ENCODE results near the gene TAMALIN.

TAMALIN gene

DNA sequence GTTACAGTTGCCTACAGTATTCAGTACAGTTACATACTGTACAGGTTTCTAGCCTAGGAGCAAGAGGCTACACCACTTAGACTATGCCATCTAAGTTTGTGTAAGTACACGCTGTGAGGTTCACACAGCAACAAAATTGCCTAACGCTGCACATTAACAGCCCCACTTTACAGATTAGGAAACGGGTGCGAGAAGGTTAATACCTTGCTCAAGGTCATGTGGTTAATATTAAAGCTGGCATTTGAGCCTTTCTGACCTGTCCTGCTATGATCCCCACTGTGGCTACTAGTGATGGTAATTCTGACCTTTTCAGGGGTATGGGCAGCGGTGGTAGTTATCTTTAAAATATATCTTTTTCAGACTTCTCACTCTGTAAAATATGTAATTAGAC is 34.3 kb upstream of the TAMALIN start:
- DNase-seq, result no peak
- Histone ChIP-seq H3K36me3 (ENCODE audit: insufficient read depth, low read length) (peaks cover 23% of the 10 kb centered on the region), H3K27me3 (ENCODE audit: insufficient read depth, low read length, poor library complexity) (no peaks in the 10 kb centered on the region), H3K79me2 (ENCODE audit: insufficient read depth, low read length) (peaks cover 47% of the 10 kb centered on the region), H3K4me1 (ENCODE audit: insufficient read depth, low read length) (peaks cover 13% of the 10 kb centered on the region), H2AFZ (ENCODE audit: low read depth, low read length) (no peak overlapping the region), H4K20me1 (ENCODE audit: insufficient read depth, low read length) (peaks cover 48% of the 10 kb centered on the region; the same call in 1 of the 2 replicates), H3K4me2 (ENCODE audit: insufficient read depth, low read length) (no peak overlapping the region), H3K9ac (ENCODE audit: low read depth, low read length) (no peak overlapping the region), H3K4me3 (ENCODE audit: low read depth in 1 of 2, low read length in 2 of 2) (no peak overlapping the region), H3K27ac (ENCODE audit: low read length) (no peak overlapping the region), H3K9me3 (ENCODE audit: insufficient read depth, low read length, severe bottlenecking) (no peaks in the 10 kb centered on the region)
- no peak for TF ChIP-seq CTCF (IDR thresholded peaks at IDR 0.05; ENCODE audit: borderline replicate concordance, extremely low read depth, low read length, poor library complexity, severe bottlenecking)
- TF ChIP-seq EZH2 (IDR thresholded peaks at IDR 0.05; ENCODE audit: borderline replicate concordance, low read depth, low read length, severe bottlenecking), result no peak
- ATAC-seq (ENCODE audit: insufficient read depth, low read depth), result no peak

GRCh38 chr12:51972849-51973273 is 33.9 kb upstream of the TAMALIN start:
- no peak overlapping the region for H3K4me2 ChIP-seq (ENCODE audit: insufficient read depth, low read length)
- H3K4me1 ChIP-seq (ENCODE audit: insufficient read depth, low read length), result peaks cover 13% of the 10 kb centered on the region
- DNase-seq (no peak), ATAC-seq (ENCODE audit: insufficient read depth, low read depth) (no peak)
- no peak overlapping the region for H3K9ac ChIP-seq (ENCODE audit: low read depth, low read length)
- peaks cover 45% of the 10 kb centered on the region; the same call in 1 of the 2 replicates for H4K20me1 ChIP-seq (ENCODE audit: insufficient read depth, low read length)
- no peak for TF ChIP-seq CTCF (IDR thresholded peaks at IDR 0.05; ENCODE audit: borderline replicate concordance, extremely low read depth, low read length, poor library complexity, severe bottlenecking)
- no peak for TF ChIP-seq EZH2 (IDR thresholded peaks at IDR 0.05; ENCODE audit: borderline replicate concordance, low read depth, low read length, severe bottlenecking)
- no peak overlapping the region for H3K4me3 ChIP-seq (ENCODE audit: low read depth in 1 of 2, low read length in 2 of 2)
- H3K9me3 ChIP-seq (ENCODE audit: insufficient read depth, low read length, severe bottlenecking), result no peaks in the 10 kb centered on the region
- H2AFZ ChIP-seq (ENCODE audit: low read depth, low read length), result no peak overlapping the region
- no peaks in the 10 kb centered on the region for H3K27me3 ChIP-seq (ENCODE audit: insufficient read depth, low read length, poor library complexity)
- no peak overlapping the region for H3K27ac ChIP-seq (ENCODE audit: low read length)
- peaks cover 25% of the 10 kb centered on the region for H3K36me3 ChIP-seq (ENCODE audit: insufficient read depth, low read length)
- H3K79me2 ChIP-seq (ENCODE audit: insufficient read depth, low read length), result peaks cover 45% of the 10 kb centered on the region

DNA sequence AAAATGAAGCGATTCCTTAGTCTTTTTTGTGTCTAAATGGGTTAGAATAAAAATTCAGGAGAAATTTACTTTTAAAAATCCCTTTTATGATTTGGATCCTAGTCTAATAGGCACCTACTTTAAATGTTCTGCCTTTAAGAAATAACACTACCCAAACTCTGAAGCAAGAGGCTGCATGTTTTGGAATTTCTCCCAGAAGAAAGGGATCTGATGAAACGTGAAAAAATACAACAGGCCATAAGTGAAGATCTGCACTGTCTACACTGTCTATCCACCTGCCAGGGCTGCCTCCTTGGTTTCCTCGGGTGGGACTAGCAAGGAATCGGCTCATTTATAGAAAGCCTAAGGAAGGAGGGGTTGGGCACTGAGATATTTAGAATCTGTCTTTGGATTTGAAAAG is 33.2 kb upstream of the TAMALIN start:
- Histone ChIP-seq H3K79me2 (ENCODE audit: insufficient read depth, low read length) (peaks cover 42% of the 10 kb centered on the region), H3K9me3 (ENCODE audit: insufficient read depth, low read length, severe bottlenecking) (no peaks in the 10 kb centered on the region), H3K27me3 (ENCODE audit: insufficient read depth, low read length, poor library complexity) (no peaks in the 10 kb centered on the region), H3K4me3 (ENCODE audit: low read depth in 1 of 2, low read length in 2 of 2) (no peak overlapping the region), H3K4me1 (ENCODE audit: insufficient read depth, low read length) (peaks cover 13% of the 10 kb centered on the region), H4K20me1 (ENCODE audit: insufficient read depth, low read length) (peaks cover 42% of the 10 kb centered on the region; the same call in 1 of the 2 replicates), H3K36me3 (ENCODE audit: insufficient read depth, low read length) (peaks cover 25% of the 10 kb centered on the region), H3K9ac (ENCODE audit: low read depth, low read length) (no peak overlapping the region), H3K27ac (ENCODE audit: low read length) (no peak overlapping the region), H2AFZ (ENCODE audit: low read depth, low read length) (no peak overlapping the region), H3K4me2 (ENCODE audit: insufficient read depth, low read length) (no peak overlapping the region)
- TF ChIP-seq CTCF (IDR thresholded peaks at IDR 0.05; ENCODE audit: borderline replicate concordance, extremely low read depth, low read length, poor library complexity, severe bottlenecking), result no peak
- TF ChIP-seq EZH2 (IDR thresholded peaks at IDR 0.05; ENCODE audit: borderline replicate concordance, low read depth, low read length, severe bottlenecking), result no peak
- DNase-seq (no peak), ATAC-seq (ENCODE audit: insufficient read depth, low read depth) (no peak)

DNA sequence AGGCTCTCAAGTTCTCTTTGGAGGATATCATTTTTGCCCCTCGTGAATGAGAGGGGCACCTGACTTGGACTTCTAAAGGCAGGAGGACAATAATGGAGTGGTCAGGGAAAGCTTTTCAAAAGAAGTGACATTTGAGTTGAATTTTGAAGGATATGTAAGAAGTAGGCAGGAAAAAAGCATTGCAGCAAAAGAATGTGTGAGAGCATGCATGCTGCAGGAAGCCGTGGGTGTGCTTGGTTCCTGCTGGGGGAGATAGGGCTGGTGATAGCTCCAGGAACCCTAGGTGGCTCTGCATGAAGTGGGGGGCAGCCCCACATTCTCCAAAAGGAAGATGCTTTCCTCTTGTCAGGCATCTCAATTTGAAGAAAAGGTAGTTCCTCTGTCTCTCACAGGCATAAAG is 32.1 kb upstream of the TAMALIN start:
- Histone ChIP-seq H3K27ac (ENCODE audit: low read length) (peak overlapping the region; percentile 34; the same call in 1 of the 2 replicates), H3K4me2 (ENCODE audit: insufficient read depth, low read length) (no peak overlapping the region), H3K36me3 (ENCODE audit: insufficient read depth, low read length) (peaks cover 28% of the 10 kb centered on the region), H2AFZ (ENCODE audit: low read depth, low read length) (no peak overlapping the region), H3K4me3 (ENCODE audit: low read depth in 1 of 2, low read length in 2 of 2) (no peak overlapping the region), H3K4me1 (ENCODE audit: insufficient read depth, low read length) (peaks cover 13% of the 10 kb centered on the region), H3K79me2 (ENCODE audit: insufficient read depth, low read length) (peaks cover 33% of the 10 kb centered on the region), H3K9ac (ENCODE audit: low read depth, low read length) (no peak overlapping the region), H3K27me3 (ENCODE audit: insufficient read depth, low read length, poor library complexity) (no peaks in the 10 kb centered on the region), H3K9me3 (ENCODE audit: insufficient read depth, low read length, severe bottlenecking) (no peaks in the 10 kb centered on the region), H4K20me1 (ENCODE audit: insufficient read depth, low read length) (peaks cover 37% of the 10 kb centered on the region; the same call in 1 of the 2 replicates)
- ATAC-seq (ENCODE audit: insufficient read depth, low read depth) (peak; percentile 67), DNase-seq (no peak)
- TF ChIP-seq CTCF (IDR thresholded peaks at IDR 0.05; ENCODE audit: borderline replicate concordance, extremely low read depth, low read length, poor library complexity, severe bottlenecking), result no peak
- TF ChIP-seq EZH2 (IDR thresholded peaks at IDR 0.05; ENCODE audit: borderline replicate concordance, low read depth, low read length, severe bottlenecking), result no peak

All from DND-41 (cell line).